PC-9 (cell line): ENCODE data around the gene UBTF. TPM values are rescaled to one million over a fixed set of nuclear protein-coding genes. Genes with fewer than 3 reads are reported as not detected.

Experiments
- BruUV-seq: library from RNA; stranded (reverse); fragments of 400-500 nt; replicated peaks from 2 replicates; lab custom pipeline; 2021; lab: Mats Ljungman, UMichigan
- CTCF ChIA-PET: fragments of 300-600 bp; sonication (Branson Sonifier 250); formaldehyde crosslinking; loops from one replicate; lab custom pipeline; 2022; ENCODE audit warnings: antibody characterized with exemption; lab: Charles Lee
- POLR2A ChIA-PET: fragments of 300-600 bp; sonication (Branson Sonifier 250); formaldehyde crosslinking; loops from one replicate; lab custom pipeline; 2022; ENCODE audit warnings: antibody characterized with exemption; ENCODE audit not compliant: unreplicated experiment; lab: Charles Lee
- DNase-seq, 2 experiments: peaks; one replicate each; pipeline versions ENCODE4 v3.0.0 to v3.0.0-alpha.2; 2015 to 2022; ENCODE audit warnings: mixed read lengths in 1 of 2
- H2AFZ ChIP-seq: fragments of 200-600 bp; sonication (generic); 2 replicates; pipeline ENCODE4 v1.8.1; 2017; ENCODE audit warnings: antibody characterized with exemption
- H3F3A ChIP-seq: fragments of 200-600 bp; sonication (generic); 2 replicates; pipeline ENCODE4 v1.8.1; 2017; ENCODE audit warnings: antibody characterized with exemption, mild to moderate bottlenecking, low read depth; ENCODE audit not compliant: insufficient read depth
- H3K27ac ChIP-seq: fragments of 200-600 bp; sonication (generic); 2 replicates; pipeline ENCODE4 v1.6.1; 2016; ENCODE audit warnings: mixed run types
- H3K27me3 ChIP-seq: fragments of 200-600 bp; sonication (generic); 2 replicates; pipeline ENCODE4 v1.6.1; 2016; ENCODE audit warnings: low read depth, mixed run types; ENCODE audit not compliant: insufficient read depth
- H3K36me3 ChIP-seq: fragments of 200-600 bp; sonication (generic); 2 replicates; pipeline ENCODE4 v1.6.1; 2016; ENCODE audit warnings: low read depth, mixed run types
- H3K4me1 ChIP-seq: fragments of 200-600 bp; sonication (generic); replicated peaks from 2 replicates; pipeline ENCODE4 v1.6.1; 2016; ENCODE audit warnings: mixed run types; ENCODE audit not compliant: insufficient read depth
- H3K4me2 ChIP-seq: fragments of 200-600 bp; sonication (generic); 2 replicates; pipeline ENCODE4 v1.6.1; 2017; ENCODE audit warnings: mixed run types
- H3K4me3 ChIP-seq: fragments of 200-600 bp; sonication (generic); 2 replicates; pipeline ENCODE4 v1.6.1; 2016; ENCODE audit warnings: mixed run types
- H3K79me2 ChIP-seq: fragments of 200-600 bp; sonication (generic); 2 replicates; pipeline ENCODE4 v1.6.1; 2017; ENCODE audit warnings: low read depth, mixed run types
- H3K9me2 ChIP-seq: fragments of 200-600 bp; sonication (generic); 2 replicates; pipeline ENCODE4 v1.8.1; 2017; ENCODE audit warnings: mild to moderate bottlenecking; ENCODE audit not compliant: insufficient read depth
- H3K9me3 ChIP-seq: fragments of 200-600 bp; sonication (generic); 2 replicates; pipeline ENCODE4 v1.8.1; 2016; ENCODE audit warnings: low read depth; ENCODE audit not compliant: insufficient read depth
- H4K20me1 ChIP-seq: fragments of 200-600 bp; sonication (generic); 2 replicates; pipeline ENCODE4 v1.8.1; 2017; ENCODE audit not compliant: insufficient read depth
- CTCF ChIP-seq: fragments of 200-600 bp; sonication (generic); conservative IDR thresholded peaks from 2 replicates; pipeline ENCODE4 v1.6.1; 2017; ENCODE audit warnings: mixed run types, antibody characterized with exemption, mild to moderate bottlenecking, moderate library complexity
- EZH2 ChIP-seq: fragments of 200-600 bp; sonication (generic); IDR thresholded peaks from 2 replicates; pipeline ENCODE4 v1.8.0; 2017; ENCODE audit warnings: antibody characterized with exemption, low read depth
- intact Hi-C: fragments of 100-400 bp; cut with micrococcal nuclease; formaldehyde crosslinking; loops from one replicate; pipeline ENCODE4 v1.10.0; 2022; ENCODE audit not compliant: unreplicated experiment
- total RNA-seq: library from RNA; stranded (reverse); gene quantifications from 2 replicates; pipeline ENCODE4 v1.2.3, GENCODE V29; 2021

Gene UBTF
- total RNA-seq, 1 experiment from 2014 or later, result 61.7 TPM

GRCh38 chr17:44187131-44187899, 32.2 kb downstream of the UBTF start:
- POLR2A ChIA-PET, result no interaction called here
- TSS peak; percentile 55 for BruUV-seq

DNA sequence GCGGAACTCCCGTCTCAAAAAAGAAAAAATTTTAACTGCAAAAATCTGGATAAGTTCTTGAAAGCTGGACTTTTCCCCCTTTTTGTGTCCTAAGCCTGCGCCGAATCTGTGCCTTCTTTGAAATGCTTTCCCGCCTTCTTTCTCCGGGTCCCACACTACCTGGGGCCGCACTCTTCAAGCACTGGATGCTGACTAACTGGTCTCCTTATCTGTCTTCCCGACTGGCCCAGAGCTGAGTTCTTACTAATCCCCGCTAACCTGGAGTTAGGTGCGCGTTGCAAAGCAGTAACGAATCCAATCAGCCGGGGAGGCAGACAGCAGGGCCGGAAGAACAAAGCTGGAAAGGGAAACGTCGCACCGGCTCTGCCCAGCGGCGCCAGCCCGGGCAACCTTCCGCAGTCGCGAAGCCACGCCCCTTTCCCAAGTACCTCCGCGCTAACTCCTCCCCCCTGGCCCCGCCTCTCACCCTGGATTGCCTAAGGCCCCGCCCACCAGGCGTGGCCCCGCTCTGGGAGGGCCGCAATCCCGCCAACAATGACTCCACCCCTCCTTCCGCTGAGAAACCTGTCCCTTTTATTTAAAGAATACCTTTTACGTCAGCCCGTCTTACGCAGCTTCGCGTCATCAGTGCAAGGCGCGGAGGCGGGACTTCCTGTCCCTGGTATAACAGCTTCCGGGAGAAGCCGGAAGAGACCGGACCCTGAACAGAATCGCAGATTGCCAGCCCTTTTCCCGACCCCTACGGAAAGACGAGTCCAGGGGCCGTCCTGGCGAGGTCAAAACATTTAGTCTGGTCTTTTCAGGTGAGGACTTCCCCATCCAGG, 33.0 kb downstream of the UBTF start, which contains the start of gene TMUB2:
TSS of gene TMUB2 (plus strand) at position 666 of the 824 bp plus-strand sequence. CDS start 737 bp downstream, outside the sequence.
- no peaks in the 10 kb centered on the region for H3K27me3 ChIP-seq
- peaks cover under 1% of the 10 kb centered on the region; the same call in 1 of the 2 replicates for H4K20me1 ChIP-seq
- peak; percentile 95 to 99 for DNase-seq
- H3K4me2 ChIP-seq, result peak within 1 kb of the TSS; percentile 99
- H3K9me2 ChIP-seq, result no peaks in the 10 kb centered on the region
- peak within 1 kb of the TSS; percentile 92 for H2AFZ ChIP-seq
- ChIA-PET CTCF (interaction anchor here (0.6 to 2.1 kb wide), 4 partner anchors 12 to 307 kb away, joined by 3 to 7 read pairs (median 4); no protein-coding TSS in a partner anchor), POLR2A (interaction anchor here (0.5 to 1.0 kb wide), 5 partner anchors 12 to 337 kb away, joined by 3 to 15 read pairs (median 4); partner anchors contain the start of gene ATXN7L3)
- peak within 1 kb of the TSS; percentile 94 for H3K4me3 ChIP-seq
- intact Hi-C loops, result loop anchor here (1.0 to 2.0 kb wide), 2 partner anchors 12 to 116 kb away; partner anchors contain the start of gene G6PC3
- no peaks in the 10 kb centered on the region for H3K9me3 ChIP-seq
- peaks cover 16% of the 10 kb centered on the region; the same call in 1 of the 2 replicates for H3K4me1 ChIP-seq
- H3F3A ChIP-seq, result peaks cover 45% of the 10 kb centered on the region; the same call in 1 of the 2 replicates
- H3K79me2 ChIP-seq, result peaks cover 41% of the 10 kb centered on the region
- no peak for TF ChIP-seq EZH2
- TF ChIP-seq CTCF, result no peak
- peaks cover 4% of the 10 kb centered on the region; the same call in 1 of the 2 replicates for H3K36me3 ChIP-seq
- peak within 1 kb of the TSS; percentile 71 for H3K27ac ChIP-seq
- BruUV-seq, result TSS peak; percentile 46

More at GRCh38 chr17:44187131-44187899, 32.2 kb downstream of the UBTF start:
- no peaks in the 10 kb centered on the region for H3K27me3 ChIP-seq
- intact Hi-C loops, result loop anchor here (1.0 to 2.0 kb wide), 2 partner anchors 11 to 117 kb away; partner anchors contain the start of gene G6PC3
- H3F3A ChIP-seq, result peaks cover 47% of the 10 kb centered on the region
- peak overlapping the region; percentile 99 for H3K4me2 ChIP-seq
- H3K9me3 ChIP-seq, result no peaks in the 10 kb centered on the region
- no peak for TF ChIP-seq EZH2
- no peak for TF ChIP-seq CTCF
- H3K27ac ChIP-seq, result peak overlapping the region; percentile 71
- DNase-seq, result peak in 1 of 2 experiments; percentile 42
- peaks cover 21% of the 10 kb centered on the region for H3K4me1 ChIP-seq
- peaks cover 41% of the 10 kb centered on the region for H3K79me2 ChIP-seq
- no peaks in the 10 kb centered on the region; the same call in 1 of the 2 replicates for H3K36me3 ChIP-seq
- peak overlapping the region; percentile 86 for H2AFZ ChIP-seq
- H4K20me1 ChIP-seq, result peaks cover 5% of the 10 kb centered on the region; the same call in 1 of the 2 replicates
- CTCF ChIA-PET, result interaction anchor here (0.6 to 2.1 kb wide), 3 partner anchors 11 to 104 kb away, joined by 3 to 7 read pairs (median 5); no protein-coding TSS in a partner anchor
- H3K9me2 ChIP-seq, result no peaks in the 10 kb centered on the region
- peak overlapping the region; percentile 94 for H3K4me3 ChIP-seq
